OCI-LY7 (cell line): ENCODE measurements around the gene COL6A6. TPM values are rescaled to one million over a fixed set of nuclear protein-coding genes. Genes with fewer than 3 reads are reported as not detected.
"Not testable (repeated sequence)": the region's sequence is repeated elsewhere in the genome, so short reads cannot be mapped to it uniquely, and the experiment has no call there.

Experiments
- BruUV-seq: library from RNA; stranded (reverse); fragments of 400-500 nt; replicated peaks from 2 replicates; lab custom pipeline; 2021; lab: Mats Ljungman, UMichigan
- CTCF ChIA-PET: fragments of 300-600 bp; sonication (Branson Sonifier 250); formaldehyde crosslinking; loops from one replicate; lab custom pipeline; 2022; ENCODE audit warnings: antibody characterized with exemption; ENCODE audit not compliant: unreplicated experiment; lab: Charles Lee
- POLR2A ChIA-PET: fragments of 300-600 bp; sonication (Branson Sonifier 250); formaldehyde crosslinking; loops from one replicate; lab custom pipeline; 2022; ENCODE audit warnings: antibody characterized with exemption; lab: Charles Lee
- DNase-seq: peaks from one replicate; pipeline ENCODE4 v3.0.0-alpha.2; 2015; ENCODE audit warnings: low spot score
- H2AFZ ChIP-seq: fragments of 200-600 bp; sonication (generic), shearing (Covaris generic); 2 replicates; pipeline ENCODE4 v1.6.1; 2014; ENCODE audit warnings: mild to moderate bottlenecking, antibody characterized with exemption, low read length, moderate library complexity
- H3K27ac ChIP-seq: fragments of 200-600 bp; sonication (generic); 2 replicates; pipeline ENCODE4 v1.5.1; 2014; ENCODE audit warnings: mixed run types, low read depth, mild to moderate bottlenecking, moderate library complexity, low read length, inconsistent platforms; ENCODE audit not compliant: poor library complexity, severe bottlenecking
- H3K36me3 ChIP-seq: fragments of 200-600 bp; sonication (generic); 2 replicates; pipeline ENCODE4 v1.6.1; 2014; ENCODE audit warnings: mild to moderate bottlenecking, antibody characterized with exemption, low read length, moderate library complexity, mixed read lengths; ENCODE audit not compliant: insufficient read depth
- H3K4me1 ChIP-seq: fragments of 200-600 bp; sonication (generic); 2 replicates; pipeline ENCODE4 v1.5.1; 2014; ENCODE audit warnings: mild to moderate bottlenecking, low read length; ENCODE audit not compliant: insufficient read depth, poor library complexity, severe bottlenecking
- H3K4me2 ChIP-seq: fragments of 200-600 bp; sonication (generic); 2 replicates; pipeline ENCODE4 v1.6.1; 2014; ENCODE audit warnings: mild to moderate bottlenecking, low read length
- H3K4me3 ChIP-seq: fragments of 200-600 bp; sonication (generic); 2 replicates; pipeline ENCODE4 v1.5.1; 2014; ENCODE audit warnings: mild to moderate bottlenecking, low read depth, low read length; ENCODE audit not compliant: poor library complexity, severe bottlenecking
- H3K79me2 ChIP-seq: fragments of 200-600 bp; sonication (generic); 2 replicates; pipeline ENCODE4 v1.6.1; 2016; ENCODE audit warnings: low read depth, mild to moderate bottlenecking, low read length, moderate library complexity, mixed read lengths; ENCODE audit not compliant: insufficient read depth
- H3K9me2 ChIP-seq: fragments of 200-600 bp; sonication (generic); 2 replicates; pipeline ENCODE4 v1.6.1; 2016; ENCODE audit warnings: mild to moderate bottlenecking, low read length, mixed read lengths; ENCODE audit not compliant: insufficient read depth
- H3K9me3 ChIP-seq: fragments of 200-600 bp; sonication (generic); 2 replicates; pipeline ENCODE4 v1.6.1; 2014; ENCODE audit warnings: mild to moderate bottlenecking, mixed run types, low read length, mixed read lengths
- H4K20me1 ChIP-seq: fragments of 200-600 bp; sonication (generic); 2 replicates; pipeline ENCODE4 v1.6.1; 2014; ENCODE audit warnings: mild to moderate bottlenecking, antibody characterized with exemption, low read length, moderate library complexity, mixed read lengths; ENCODE audit not compliant: insufficient read depth
- CTCF ChIP-seq: fragments of 200-600 bp; sonication (generic); conservative IDR thresholded peaks from 2 replicates; pipeline ENCODE4 v1.5.1; 2014; ENCODE audit warnings: mild to moderate bottlenecking, antibody characterized with exemption, low read length, moderate library complexity, mixed read lengths
- EZH2phosphoT487 ChIP-seq: fragments of 200-600 bp; sonication (generic); IDR thresholded peaks from 2 replicates; pipeline ENCODE4 v1.6.1; 2018; ENCODE audit warnings: low read depth, borderline replicate concordance, mild to moderate bottlenecking, mixed run types, antibody characterized with exemption, low read length, moderate library complexity, mixed read lengths
- intact Hi-C: fragments of 100-400 bp; cut with micrococcal nuclease; formaldehyde crosslinking; loops from one replicate; pipeline ENCODE4 v1.10.0; 2022; ENCODE audit not compliant: unreplicated experiment
- total RNA-seq, 2 experiments: library from RNA; depleted of rRNA in 1 of 2; stranded (reverse); fragments of >200 nt in 1 of 2; shearing (Covaris generic) in 1 of 2; gene quantifications; 2 replicates each; pipeline ENCODE4 v1.2.3, GENCODE V29; 2014 to 2022

Gene COL6A6
- total RNA-seq, 2 experiments from 2014 or later, result not detected

GRCh38 chr3:130546920-130547679 lies 30.1 kb downstream of the COL6A6 start:
- Histone ChIP-seq H3K4me3 (no peak overlapping the region), H3K4me1 (peaks cover 8% of the 10 kb centered on the region), H3K36me3 (no peaks in the 10 kb centered on the region), H4K20me1 (no peaks in the 10 kb centered on the region), H3K27ac (no peak overlapping the region), H2AFZ (no peak overlapping the region), H3K9me3 (no peaks in the 10 kb centered on the region), H3K79me2 (no peaks in the 10 kb centered on the region), H3K9me2 (no peaks in the 10 kb centered on the region), H3K4me2 (no peak overlapping the region)
- TF ChIP-seq CTCF (no peak), EZH2phosphoT487 (no peak)
- intact Hi-C loops, result no loop called here
- no TSS peak for BruUV-seq
- POLR2A ChIA-PET, result no interaction called here
- CTCF ChIA-PET, result no interaction called here
- DNase-seq, result no peak

DNA sequence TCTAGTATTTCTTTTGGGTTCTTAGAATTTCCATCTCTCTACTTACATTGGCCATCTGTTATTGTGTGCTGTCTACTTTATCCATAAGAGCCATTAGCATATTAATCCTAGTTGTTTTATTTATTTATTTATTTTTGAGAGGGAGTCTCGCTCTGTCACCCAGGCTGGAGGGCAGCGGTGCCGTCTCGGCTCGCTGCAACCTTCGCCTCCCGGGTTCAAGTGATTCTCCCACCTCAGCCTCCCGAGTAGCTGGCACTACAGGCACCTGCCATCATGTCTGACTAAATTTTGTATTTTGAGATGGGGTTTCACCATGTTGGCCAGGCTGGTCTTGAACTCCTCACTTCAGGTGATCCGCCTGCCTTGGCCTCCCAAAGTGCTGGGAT lies 30.7 kb downstream of the COL6A6 start:
- H3K4me1 ChIP-seq, H2AFZ ChIP-seq, H3K9me3 ChIP-seq, H3K27ac ChIP-seq, H3K4me2 ChIP-seq, H3K36me3 ChIP-seq, H3K4me3 ChIP-seq, H3K9me2 ChIP-seq, BruUV-seq, DNase-seq, POLR2A ChIA-PET, CTCF ChIA-PET, H4K20me1 ChIP-seq, intact Hi-C loops, H3K79me2 ChIP-seq: not testable (repeated sequence)

DNA sequence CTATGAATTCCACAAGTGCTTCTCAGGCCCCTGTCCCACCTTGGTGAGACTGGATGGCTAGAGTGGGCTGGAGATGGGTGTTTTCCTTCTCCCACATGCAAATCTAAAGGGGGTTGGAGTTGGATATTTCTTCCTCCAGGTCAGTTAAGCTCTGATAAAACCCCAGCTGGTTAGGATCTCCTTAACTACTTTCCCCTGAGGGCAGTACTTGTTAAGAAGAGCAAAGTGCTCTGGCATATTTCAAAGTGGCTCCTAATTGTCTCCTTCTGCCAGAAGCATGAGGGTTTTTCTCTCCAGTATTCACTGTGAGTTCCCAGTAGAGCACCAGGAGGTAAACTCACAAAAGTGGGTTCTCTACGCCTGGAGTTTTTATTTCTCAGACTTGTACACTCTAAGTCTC lies 31.4 kb downstream of the COL6A6 start:
- no peak for DNase-seq
- no peak overlapping the region for H3K27ac ChIP-seq
- peaks cover 3% of the 10 kb centered on the region for H3K4me1 ChIP-seq
- H3K9me3 ChIP-seq, result no peaks in the 10 kb centered on the region
- no peaks in the 10 kb centered on the region for H3K79me2 ChIP-seq
- no peak overlapping the region for H3K4me3 ChIP-seq
- TF ChIP-seq EZH2phosphoT487 (no peak), CTCF (no peak)
- no TSS peak for BruUV-seq
- intact Hi-C loops, result no loop called here
- H3K9me2 ChIP-seq, result no peaks in the 10 kb centered on the region
- ChIA-PET CTCF (no interaction called here), POLR2A (no interaction called here)
- H4K20me1 ChIP-seq, result no peaks in the 10 kb centered on the region
- no peak overlapping the region for H2AFZ ChIP-seq
- no peaks in the 10 kb centered on the region for H3K36me3 ChIP-seq
- H3K4me2 ChIP-seq, result no peak overlapping the region
